COLO668 (cell line): ENCODE data around the gene TMEM231.
A peak's percentile ranks its signal among the peaks of the same experiment; 100 is the strongest.
"Not testable (repeated sequence)": the region's sequence is repeated elsewhere in the genome, so short reads cannot be mapped to it uniquely, and the experiment has no call there.

ENCODE experiments used
- DNase-seq: peaks from one replicate; lab custom pipeline; 2025; ENCODE audit not compliant: unreplicated experiment; lab: John Stamatoyannopoulos, UW

The TMEM231 gene

DNA sequence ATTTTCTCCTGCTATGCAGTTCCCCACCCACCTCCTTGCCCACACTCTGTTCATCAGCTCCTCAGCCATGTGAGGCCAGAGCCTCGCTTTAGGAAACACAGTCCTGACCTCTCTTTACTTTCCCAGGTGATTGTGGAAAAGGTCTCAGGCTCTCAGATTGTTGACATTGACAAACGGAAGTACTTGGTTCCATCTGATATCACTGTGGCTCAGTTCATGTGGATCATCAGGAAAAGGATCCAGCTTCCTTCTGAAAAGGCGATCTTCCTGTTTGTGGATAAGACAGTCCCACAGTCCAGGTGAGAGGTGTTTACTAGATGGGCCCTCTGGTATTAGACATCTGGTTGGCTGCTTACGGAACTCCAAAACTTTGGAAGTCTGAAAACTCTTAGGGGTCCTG is 11.9 kb upstream of the TMEM231 start:
- no peak for DNase-seq

DNA sequence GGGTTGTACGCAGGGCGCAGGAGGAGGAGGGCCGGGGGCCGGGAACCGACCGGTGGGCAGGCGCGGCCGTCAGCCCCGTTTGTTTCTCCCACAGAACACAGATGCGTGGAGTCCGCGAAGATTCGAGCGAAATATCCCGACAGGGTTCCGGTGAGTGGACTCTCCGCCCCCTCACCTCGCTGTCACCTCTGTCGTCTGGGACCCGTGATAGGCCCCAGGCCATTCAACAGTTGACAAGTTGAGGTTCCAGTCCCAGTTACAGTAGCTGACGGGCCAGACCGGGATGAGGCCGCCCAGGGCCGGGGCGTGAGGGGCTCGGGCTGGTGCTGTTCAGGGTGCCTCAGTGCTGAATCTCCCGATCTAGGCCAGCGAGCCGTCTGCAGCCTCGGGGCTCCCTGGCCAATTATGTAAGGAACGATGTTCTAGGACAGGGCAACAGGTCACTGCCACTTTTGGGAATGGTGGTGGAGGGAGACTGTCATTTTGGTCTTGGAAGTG is 10.8 kb upstream of the TMEM231 start:
- DNase-seq = peak; percentile 18

DNA sequence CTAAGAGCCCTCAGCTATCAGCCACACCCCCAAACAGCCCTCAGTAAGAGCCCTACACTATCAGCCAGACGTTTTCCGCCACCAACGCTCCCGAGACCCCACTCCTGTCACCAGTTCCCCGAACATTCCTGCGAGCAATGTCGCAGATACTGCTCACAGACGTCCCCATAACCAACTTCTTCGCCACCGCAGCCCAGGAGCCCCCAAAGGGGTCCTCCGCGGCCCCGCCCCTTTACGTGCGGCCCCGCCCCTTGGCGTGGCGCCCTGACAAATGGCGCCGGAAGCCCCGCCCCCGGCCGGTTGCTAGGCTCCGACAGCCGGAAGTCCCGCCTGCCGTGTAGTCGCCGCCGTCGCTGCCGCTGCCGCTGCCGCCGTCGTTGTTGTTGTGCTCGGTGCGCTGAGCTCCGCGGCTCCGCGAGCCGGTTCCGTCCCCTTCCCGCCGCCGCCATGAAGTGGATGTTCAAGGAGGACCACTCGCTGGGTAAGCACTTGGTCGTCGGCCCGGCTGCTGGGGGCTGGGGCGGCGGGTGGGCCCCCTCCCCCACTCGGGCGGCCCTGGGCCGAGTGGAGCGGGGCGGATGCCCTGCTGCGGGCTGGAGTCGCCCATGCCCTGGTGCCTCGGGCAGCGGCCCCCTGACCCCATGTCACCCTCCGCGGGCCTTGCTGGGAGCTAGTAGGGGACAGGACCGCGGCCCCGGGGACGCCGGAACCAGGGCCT is 10.1 kb upstream of the TMEM231 start, which contains the start of gene GABARAPL2:
GABARAPL2 (plus strand) TSS at position 340 of the 718 bp plus-strand sequence; CDS start at position 448, 108 bp downstream.
- DNase-seq = peak; percentile 91

DNA sequence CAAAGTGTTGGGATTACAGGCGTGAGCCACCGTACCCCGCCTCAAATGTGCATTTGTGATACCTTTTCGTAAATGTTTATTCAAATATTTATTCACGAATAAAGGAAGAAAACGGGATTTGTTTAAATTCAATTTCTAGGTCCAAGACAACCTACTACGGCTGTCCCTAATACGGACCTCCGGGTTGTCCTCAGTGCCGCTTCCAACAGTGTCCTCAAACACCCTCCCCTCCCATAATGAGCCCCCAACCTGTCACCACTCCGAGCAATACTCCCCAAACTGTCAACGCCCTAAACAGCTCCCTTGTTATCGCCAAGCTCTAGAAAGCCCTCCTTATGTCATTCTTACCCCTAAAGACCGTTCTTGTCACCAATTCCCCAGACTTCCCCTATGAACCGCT is 9.6 kb upstream of the TMEM231 start:
- DNase-seq = no peak

DNA sequence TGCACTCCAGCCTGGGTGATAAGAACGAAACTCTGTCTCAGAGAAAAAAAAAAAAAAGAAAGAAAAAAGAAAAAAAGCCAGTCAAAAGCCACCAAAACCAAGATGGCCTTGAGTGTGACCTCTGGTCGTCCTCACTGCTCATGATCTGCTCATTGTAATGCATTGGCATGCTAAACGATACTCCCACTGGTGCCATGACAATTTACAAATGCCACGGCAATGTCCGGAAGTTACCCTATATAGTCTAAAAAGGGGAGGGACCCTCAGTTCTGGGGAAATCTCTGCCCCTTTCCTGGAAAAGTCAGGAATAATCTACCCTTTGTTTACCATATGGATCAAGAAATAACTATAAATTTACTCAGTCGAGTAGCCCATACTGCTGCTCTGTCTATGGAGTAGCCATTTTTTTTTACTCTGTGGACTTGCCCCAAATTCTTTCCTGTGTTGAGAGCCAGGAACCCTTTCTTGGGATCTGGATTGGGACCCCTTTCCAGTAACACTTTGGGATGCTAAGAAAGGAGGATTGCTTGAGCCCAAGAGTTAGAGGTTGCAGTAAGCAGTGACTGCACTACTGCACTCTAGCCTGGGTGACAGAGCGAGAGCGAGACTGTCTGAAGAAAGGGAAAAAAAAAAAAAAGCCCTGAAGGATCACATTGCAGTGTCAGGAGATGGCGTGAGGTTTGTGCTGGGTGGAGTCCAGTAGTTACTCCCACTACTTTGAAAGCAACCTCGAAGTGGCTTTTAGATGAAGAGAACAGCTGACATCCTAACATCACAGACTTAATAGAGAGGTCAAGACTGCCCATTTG is 3.7 kb upstream of the TMEM231 start:
- DNase-seq = no peak

DNA sequence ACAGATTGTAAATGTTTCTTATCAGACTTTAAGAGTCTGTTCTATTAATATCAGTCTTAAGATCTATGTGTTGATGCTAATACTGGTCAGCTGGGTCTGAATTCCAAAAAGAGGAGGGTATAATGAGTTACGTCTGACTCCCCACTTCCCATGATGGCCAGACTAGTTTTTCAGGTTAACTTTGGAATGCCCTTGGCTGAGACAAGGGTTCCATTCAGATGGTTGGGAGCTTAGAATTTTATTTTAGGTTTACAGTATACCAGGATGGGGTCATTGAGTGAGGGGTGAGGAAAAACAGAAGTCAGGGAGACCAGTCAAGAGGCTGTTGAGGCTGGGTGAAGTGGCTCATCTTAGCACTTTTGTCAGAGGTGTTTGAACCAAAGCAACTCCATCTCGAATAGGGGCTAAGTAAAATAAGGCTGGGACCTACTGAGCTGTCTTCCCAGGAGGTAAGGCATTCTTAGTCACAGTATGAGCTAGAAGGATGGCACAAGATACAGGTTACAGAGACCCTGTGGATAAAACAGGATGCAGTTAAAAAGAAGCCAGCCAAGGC is 2.9 kb upstream of the TMEM231 start:
- no peak for DNase-seq

DNA sequence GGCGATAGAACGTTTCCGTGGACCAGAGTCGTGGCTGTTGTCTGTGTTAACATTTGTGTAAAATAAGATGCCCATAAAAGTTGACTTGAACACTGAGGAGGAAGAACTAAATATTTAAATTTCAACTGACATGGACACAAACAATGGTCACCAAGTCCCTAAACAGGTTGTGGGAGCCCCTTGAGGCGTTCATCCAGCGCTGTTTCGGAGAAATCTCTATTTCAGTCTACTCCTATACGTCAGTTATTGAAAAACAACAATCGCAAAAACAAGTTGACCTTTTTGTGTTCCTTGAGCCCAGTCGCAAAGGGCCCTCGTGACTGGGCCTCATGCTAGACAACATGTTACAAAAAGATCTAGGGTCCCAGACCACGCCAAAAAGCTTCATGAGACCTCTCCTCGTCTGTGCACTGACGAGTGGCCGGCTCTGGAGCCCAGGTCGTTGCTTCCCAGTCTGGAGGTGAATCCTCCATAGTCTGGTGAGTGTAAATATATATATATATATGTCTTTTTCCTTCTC is 439 bp upstream of the TMEM231 start:
- DNase-seq = no peak

DNA sequence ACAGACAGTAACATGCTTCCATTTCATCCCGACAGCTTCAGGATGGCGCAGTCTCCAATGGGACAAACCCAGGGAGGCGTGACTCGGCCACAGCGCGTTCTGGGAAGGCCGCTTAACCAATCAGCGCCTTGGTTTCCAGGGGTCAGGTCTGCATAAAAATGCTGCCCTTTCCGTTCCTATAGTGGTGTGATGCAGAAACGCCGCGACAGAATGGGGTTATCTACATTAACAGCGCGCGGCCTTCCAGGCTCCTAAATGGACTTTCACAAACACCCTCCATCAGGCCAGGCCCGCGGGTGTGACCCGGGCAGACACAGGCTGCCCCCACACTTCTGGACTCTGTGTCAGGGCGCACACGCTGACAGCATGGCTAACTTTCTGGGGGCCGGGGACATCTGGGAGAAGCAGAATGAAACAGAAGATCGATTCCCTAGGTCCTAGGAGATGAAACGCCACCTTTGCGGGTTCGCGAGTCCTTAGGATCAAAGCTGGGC is 792 bp downstream of the TMEM231 start:
- DNase-seq = peak; percentile 72

DNA sequence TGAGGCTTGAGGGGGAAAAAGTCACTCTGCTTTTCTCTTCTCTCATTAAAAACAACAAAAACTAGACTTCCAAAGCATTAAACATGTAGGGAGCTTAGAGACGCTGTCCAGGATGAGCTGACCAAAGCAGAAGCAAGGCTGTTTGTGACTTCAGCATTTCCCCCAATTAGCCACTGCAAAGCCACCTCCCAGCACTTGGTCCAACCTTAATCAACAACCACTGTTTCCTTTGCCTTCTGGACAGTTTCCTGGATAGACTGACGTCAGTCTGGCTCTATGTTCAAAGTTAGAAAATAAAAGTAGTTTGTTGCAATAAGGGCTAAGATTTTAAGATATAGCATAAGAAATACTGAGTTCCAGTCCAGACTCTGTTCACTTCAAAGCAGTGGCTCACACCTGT is 3.1 kb downstream of the TMEM231 start:
- DNase-seq = no peak

DNA sequence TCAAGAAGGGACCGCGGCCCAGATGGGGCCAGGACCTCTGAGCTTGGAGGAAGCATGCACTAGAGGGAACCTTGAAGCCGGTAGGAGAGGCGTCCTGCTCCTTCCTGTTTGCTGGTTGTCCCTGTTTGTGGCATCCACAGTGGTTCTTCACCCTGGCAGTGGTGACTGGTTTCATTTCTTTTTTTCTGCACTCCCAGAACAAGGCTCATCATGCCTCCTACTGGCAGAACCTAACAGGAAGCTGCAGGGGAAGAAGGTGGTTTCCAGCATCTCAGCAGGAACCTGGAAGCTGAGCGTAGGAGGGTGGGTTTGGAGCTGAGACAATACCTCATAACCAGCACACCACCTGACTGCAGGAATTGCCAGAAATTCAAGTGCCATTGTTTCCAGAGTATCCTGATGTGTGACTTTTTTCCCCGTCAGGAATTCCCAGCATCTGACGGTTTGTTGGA is 5.8 kb downstream of the TMEM231 start:
- DNase-seq = peak; percentile 4

DNA sequence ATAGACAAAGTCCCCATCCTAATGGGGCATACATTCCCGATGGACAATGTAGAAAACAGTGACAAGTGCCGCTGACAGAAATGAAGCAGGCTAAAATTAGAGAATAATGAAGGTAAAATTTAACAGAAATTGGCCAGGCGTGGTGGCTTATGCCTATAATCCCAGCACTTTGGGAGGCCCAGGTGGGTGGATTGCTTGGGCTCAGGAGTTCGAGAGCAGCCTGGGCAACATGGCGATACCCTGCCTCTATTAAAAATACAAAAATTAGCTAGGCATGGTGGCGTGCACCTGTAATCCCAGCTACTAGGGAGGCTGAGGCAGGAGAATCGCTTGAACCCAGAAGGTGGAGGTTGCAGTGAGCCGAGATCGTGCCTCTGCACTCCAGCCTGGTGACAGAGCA is 7.6 kb downstream of the TMEM231 start:
- DNase-seq = not testable (repeated sequence)

DNA sequence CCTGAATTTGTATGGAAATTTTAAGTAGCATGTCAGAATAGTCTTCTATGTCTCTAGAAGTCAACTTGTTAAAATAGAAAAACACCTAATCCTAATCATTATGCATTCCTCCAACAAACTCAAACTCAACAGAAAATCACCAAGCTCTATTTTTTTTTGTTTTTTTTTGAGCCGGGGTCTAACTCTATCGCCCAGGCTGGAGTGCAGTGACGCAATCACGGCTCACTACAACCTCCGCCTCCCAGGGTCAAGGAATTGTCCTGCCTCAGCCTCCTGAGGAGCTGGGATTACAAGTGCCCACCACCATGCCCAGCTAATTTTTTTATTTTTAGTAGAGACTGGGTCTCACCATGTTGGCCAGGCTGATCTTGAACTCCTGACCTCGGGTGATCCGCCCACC is 9.8 kb downstream of the TMEM231 start:
- DNase-seq = no peak

DNA sequence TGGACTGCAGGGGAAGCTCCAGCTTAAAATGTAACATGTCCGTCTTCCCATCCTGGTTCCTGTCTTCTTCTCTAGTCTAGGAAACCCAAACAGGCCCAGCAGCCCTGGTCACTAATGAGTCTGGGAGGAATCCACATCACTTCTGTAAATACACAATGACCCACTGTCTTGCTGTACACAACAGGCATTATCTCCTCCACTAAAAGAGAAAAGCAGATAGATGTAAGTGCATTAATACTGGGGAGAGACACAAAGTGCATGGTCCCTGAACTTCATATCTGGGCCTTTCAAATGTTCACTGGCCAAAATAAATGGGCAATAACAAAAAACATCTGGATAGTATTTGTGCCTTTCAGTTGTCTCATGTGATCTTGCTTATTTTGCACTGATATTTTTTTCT is 10.2 kb downstream of the TMEM231 start:
- not testable (repeated sequence) for DNase-seq

DNA sequence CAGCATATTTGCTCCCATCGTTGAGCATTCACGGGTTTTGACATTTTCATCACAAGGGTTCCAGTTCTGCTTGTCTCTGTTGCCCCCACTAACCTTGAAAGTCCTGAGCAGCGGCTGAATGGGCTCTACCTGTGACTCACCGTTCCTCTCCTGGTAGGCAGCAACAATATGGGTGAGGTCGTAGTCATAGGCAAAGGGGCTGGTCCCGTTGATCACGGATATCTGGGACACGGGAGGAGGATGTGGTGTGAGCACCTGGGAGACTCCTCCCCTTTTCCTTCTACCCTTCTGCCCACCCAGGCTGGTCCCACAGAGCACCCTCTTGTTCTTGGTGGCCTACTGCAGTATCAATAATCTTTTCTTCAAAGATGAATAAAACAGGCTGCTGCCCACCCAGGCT is 13.6 kb downstream of the TMEM231 start:
- not testable (repeated sequence) for DNase-seq

DNA sequence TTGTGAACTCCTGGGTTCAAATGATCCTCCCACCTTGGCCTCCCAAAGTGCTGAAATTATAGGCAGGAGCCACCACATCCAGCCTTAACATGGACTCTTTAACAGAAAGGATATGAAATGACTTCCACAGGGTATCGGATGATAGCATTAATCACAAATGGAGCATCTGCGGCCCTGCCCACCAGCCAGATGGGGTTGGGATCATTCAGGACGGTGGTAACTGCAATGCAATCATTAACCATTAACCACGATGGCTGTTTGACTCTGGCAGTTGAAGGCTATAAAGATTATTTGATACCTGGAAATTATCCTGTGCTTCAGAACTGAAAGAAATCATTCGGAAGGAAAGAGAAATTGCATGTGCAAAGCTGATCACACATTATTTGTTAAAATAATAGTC is 14.8 kb downstream of the TMEM231 start:
- peak; percentile 5 for DNase-seq

DNA sequence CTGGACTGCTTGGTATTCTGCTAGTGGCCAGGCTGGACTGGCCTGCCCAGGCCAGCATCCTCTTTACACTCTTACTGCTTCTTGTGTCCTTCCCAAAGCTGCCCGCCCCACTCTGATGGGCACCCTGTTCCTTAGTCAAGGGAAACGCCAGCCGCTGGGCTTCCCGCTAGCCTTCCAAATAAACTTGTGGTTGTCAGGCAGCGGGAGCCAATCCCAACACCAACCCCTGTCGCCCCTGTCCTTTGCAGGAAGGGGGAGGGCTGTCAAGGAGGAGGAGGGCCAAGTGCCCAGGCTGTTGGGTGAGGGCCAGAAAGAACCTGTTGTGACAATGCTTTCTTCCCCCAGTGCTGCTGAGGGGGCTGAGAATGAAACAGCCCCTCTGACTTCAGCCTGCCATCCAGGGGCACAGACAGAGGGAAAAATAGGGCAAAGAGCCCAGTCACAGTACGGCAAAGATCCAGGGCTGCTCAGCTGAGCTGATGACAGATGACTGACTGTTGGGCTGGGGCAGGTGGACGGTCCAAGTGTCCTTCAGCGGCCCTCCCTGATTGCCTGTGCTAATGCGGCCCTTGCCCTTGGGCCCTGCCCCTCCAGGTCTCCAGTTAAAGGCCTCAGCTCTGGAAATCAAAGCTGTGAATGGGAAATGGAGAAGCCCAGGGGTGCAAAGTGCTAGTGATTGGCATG is 17.0 kb downstream of the TMEM231 start:
- DNase-seq = not testable (repeated sequence)

DNA sequence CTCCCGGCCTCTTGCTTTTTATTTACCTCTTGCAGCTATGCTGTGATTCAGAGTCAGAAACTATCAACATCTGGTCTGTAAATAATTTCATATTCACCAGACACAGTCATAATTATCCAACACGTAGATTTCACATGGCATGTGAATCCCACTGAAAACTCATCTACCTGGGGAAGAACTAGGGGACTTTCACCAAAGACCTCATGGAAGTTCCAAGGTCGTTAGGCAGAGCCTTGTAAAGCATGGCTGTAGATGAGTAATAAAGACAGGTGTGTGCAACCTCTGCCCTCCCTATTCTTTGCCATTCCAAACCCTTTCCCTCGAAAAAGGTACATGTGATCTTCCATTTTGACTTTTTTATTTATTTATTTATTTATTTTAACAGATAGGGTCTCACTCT is 18.3 kb downstream of the TMEM231 start:
- DNase-seq = no peak

DNA sequence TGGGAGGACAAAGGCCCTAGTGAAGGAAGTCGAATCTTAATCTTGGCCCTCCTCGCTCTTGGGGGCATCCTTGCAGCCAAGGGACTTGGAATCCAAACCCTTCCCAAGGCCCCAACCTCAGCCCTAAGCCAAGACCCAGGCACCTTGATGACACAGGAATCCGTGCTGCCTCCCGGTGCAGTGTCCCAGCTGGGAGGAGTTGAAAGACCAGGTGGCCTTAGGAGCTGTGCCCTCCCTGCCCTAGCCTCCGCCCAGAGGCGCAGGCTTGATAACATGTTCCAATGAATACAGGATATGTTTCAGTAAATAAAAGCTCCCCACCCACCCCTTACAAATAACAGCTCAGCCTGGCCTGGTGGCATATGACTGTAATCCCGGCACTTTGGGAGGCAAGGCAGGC is 20.2 kb downstream of the TMEM231 start, which contains the start of gene CHST5:
CHST5 (minus strand) TSS at position 208 of the 400 bp plus-strand sequence. CDS start 5,724 bp downstream, outside the sequence.
- no peak for DNase-seq

DNA sequence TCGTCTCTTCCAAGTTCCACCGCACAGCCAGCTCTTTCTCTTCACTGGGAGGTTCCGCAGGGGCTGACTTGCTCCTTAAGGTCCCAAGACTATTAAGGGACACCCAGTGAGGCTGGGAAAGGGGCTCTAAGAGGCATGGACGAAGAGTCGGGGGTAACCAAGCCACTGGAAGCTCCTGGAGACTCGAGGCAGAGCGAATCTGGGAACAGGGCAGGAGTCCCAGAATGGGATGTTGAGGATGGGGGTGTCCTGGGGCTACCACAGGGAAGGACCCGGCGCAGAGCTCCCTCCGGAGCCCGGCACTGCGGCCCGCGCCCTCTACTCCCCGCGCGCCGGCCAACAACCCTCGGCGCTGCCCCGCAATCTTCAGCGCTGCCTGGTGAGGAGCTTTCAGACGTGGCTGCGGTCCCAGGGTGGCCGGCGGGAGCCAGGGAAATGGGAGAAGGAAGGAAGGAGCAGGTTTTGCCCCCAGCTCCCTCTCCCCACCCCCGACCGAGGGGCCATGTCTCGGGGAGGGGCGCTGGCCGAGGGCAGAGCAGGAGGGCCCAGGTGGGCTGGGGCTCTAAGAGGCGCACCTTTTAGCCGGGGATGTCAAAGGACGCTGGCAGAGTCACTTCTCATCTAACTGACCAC is 20.7 kb downstream of the TMEM231 start:
- DNase-seq = no peak

DNA sequence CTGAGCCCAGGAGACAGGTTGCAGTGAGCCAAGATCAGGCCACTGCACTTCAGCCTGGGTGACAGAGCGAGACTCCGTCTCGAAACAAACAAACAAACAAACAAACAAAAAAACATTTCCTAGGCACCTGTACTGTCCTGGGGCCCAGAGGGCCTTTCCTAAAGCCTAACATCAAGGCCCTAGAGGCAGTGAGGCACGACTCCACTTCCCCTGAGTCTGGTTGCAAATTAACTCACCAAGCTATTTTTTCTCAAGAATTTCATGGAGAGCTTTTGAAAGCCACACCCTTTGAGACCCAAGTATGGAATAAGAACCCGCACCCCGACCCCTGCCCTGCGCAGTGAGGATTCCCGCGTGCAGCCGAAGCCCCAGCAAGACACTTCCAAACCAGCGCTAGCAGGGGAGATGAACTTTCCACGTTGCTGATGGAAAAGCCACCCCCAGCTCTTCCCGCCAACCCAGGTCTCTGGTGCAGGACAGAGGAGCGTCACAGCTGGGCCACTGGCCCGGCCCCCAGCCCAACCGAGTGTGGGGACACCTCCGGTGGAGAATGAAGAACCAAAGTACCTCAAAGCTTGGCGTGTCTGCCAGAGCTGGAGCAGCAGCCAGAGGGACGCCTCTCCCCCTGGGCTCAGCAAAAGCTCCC is 21.4 kb downstream of the TMEM231 start:
- DNase-seq = no peak
